A549 (cell line): ENCODE results near the gene KCNQ2. TPM values are rescaled to one million over a fixed set of nuclear protein-coding genes. Genes with fewer than 3 reads are reported as not detected.

Source experiments
- ATAC-seq, 2 experiments: fragments of 200-7000 bp in 1 of 2; fragments of >200 bp in 1 of 2; cut with Nextera tagmentation in 1 of 2; cut with Tn5 transposase in 1 of 2; 3 replicates each; pipeline versions ENCODE4 v1.8.0 to v1.9.1; 2018 to 2020; ENCODE audit warnings: mild to moderate bottlenecking in 1 of 2, moderate library complexity in 1 of 2
- CTCF ChIA-PET: fragments of 300-600 bp; sonication (Branson Sonifier 250); formaldehyde crosslinking; extraction: SDS; loops from one replicate; lab custom pipeline; 2021; ENCODE audit warnings: antibody characterized with exemption, inconsistent platforms; lab: Yijun Ruan, JAX
- POLR2A ChIA-PET: fragments of 350-600 bp; formaldehyde crosslinking; extraction: SDS; loops from one replicate; lab custom pipeline; 2021; ENCODE audit warnings: antibody characterized with exemption, inconsistent platforms; lab: Yijun Ruan, JAX
- DNase-seq, 2 experiments: peaks; one replicate each; pipeline versions ENCODE4 v3.0.0 to v3.0.0-alpha.2; 2011 to 2016; ENCODE audit warnings: low read depth in 1 of 2, low spot score in 1 of 2
- FAIRE-seq: peaks from 2 replicates; lab custom pipeline; 2011; peaks lifted over from hg19 to GRCh38; lab: Jason Lieb, UNC
- H3K27ac ChIP-seq, 2 experiments: fragments of >200 bp; sonication (Bioruptor Twin); formaldehyde crosslinking; 3 replicates each; pipeline ENCODE4 v1.5.1; 2016 to 2017
- H3K4me1 ChIP-seq: fragments of >200 bp; sonication (Bioruptor Twin); formaldehyde crosslinking; 3 replicates; pipeline ENCODE4 v1.6.1; 2016
- H3K4me2 ChIP-seq: fragments of >200 bp; sonication (Bioruptor Twin); formaldehyde crosslinking; 3 replicates; pipeline ENCODE4 v1.6.1; 2016
- H3K4me3 ChIP-seq: fragments of >200 bp; sonication (Bioruptor Twin); formaldehyde crosslinking; 3 replicates; pipeline ENCODE4 v1.5.1; 2016
- H3K9me3 ChIP-seq: fragments of >200 bp; sonication (Bioruptor Twin); formaldehyde crosslinking; 3 replicates; pipeline ENCODE4 v1.6.1; 2016
- BHLHE40 ChIP-seq: IDR thresholded peaks from 2 replicates; pipeline ENCODE4 v1.6.1; 2012; ENCODE audit warnings: low read depth, low read length, inconsistent platforms
- CBX2 ChIP-seq: fragments of 200-600 bp; sonication (generic); IDR thresholded peaks from 2 replicates; pipeline ENCODE4 v1.6.1; 2016; ENCODE audit warnings: low read depth, mild to moderate bottlenecking, borderline replicate concordance
- CHD2 ChIP-seq: fragments of 150-350 bp; IDR thresholded peaks from 2 replicates; pipeline ENCODE4 v1.6.1; 2014; ENCODE audit warnings: low read length; ENCODE audit not compliant: partially characterized antibody
- CHD4 ChIP-seq: fragments of 200-600 bp; sonication (generic); IDR thresholded peaks from 2 replicates; pipeline ENCODE4 v1.6.1; 2016; ENCODE audit warnings: antibody characterized with exemption, mild to moderate bottlenecking, borderline replicate concordance
- CTCF ChIP-seq: fragments of >200 bp; sonication (Bioruptor Twin); formaldehyde crosslinking; IDR thresholded peaks from 3 replicates; pipeline ENCODE4 v1.5.1; 2016
- E2F6 ChIP-seq: IDR thresholded peaks from 2 replicates; pipeline ENCODE4 v1.6.1; 2012; ENCODE audit warnings: low read depth, borderline replicate concordance
- EP300 ChIP-seq, 2 experiments: fragments of >200 bp; sonication (Bioruptor Twin); formaldehyde crosslinking; IDR thresholded peaks; 2 replicates in 1 of 2; 3 replicates in 1 of 2; pipeline ENCODE4 v1.6.1; 2016 to 2017
- ESRRA ChIP-seq: fragments of 150-350 bp; IDR thresholded peaks from 2 replicates; pipeline ENCODE4 v1.6.1; 2014; ENCODE audit warnings: mild to moderate bottlenecking, low read length, borderline replicate concordance
- FOSB ChIP-seq: fragments of 250-450 bp; sonication (Bioruptor Pico); IDR thresholded peaks from 2 replicates; pipeline ENCODE4 v1.5.0; 2020; ENCODE audit warnings: mild to moderate bottlenecking, moderate library complexity
- GATA3 ChIP-seq: IDR thresholded peaks from 2 replicates; pipeline ENCODE4 v1.6.1; 2012; ENCODE audit warnings: borderline replicate concordance
- HDAC2 ChIP-seq: fragments of 200-600 bp; sonication (generic); IDR thresholded peaks from 2 replicates; pipeline ENCODE4 v1.6.1; 2016
- HMGXB4 ChIP-seq: fragments of 250-450 bp; sonication (Bioruptor Pico); IDR thresholded peaks from 2 replicates; pipeline ENCODE4 v1.5.0; 2021; ENCODE audit warnings: mild to moderate bottlenecking, moderate library complexity, borderline replicate concordance
- HOXB13 ChIP-seq: fragments of 250-450 bp; sonication (Bioruptor Pico); IDR thresholded peaks from 2 replicates; pipeline ENCODE4 v1.5.0; 2020; ENCODE audit warnings: low read depth, mild to moderate bottlenecking, moderate library complexity
- HOXB5 ChIP-seq: fragments of 250-450 bp; sonication (Bioruptor Pico); IDR thresholded peaks from 2 replicates; pipeline ENCODE4 v1.5.0; 2020; ENCODE audit warnings: mild to moderate bottlenecking, moderate library complexity
- KDM1A ChIP-seq: fragments of 200-600 bp; sonication (generic); IDR thresholded peaks from 2 replicates; pipeline ENCODE4 v1.6.1; 2016; ENCODE audit warnings: low read depth, mild to moderate bottlenecking
- MYC ChIP-seq: IDR thresholded peaks from 2 replicates; pipeline ENCODE4 v1.6.1; 2012; ENCODE audit warnings: mild to moderate bottlenecking, inconsistent platforms, low read length, improper control_type of control experiment, borderline replicate concordance
- PHF8 ChIP-seq: fragments of 200-600 bp; sonication (generic); IDR thresholded peaks from 2 replicates; pipeline ENCODE4 v1.6.1; 2016; ENCODE audit warnings: low read depth, mild to moderate bottlenecking, antibody characterized with exemption, moderate library complexity, borderline replicate concordance
- POLR2A ChIP-seq: IDR thresholded peaks from 2 replicates; pipeline ENCODE4 v1.6.1; 2012; ENCODE audit warnings: mild to moderate bottlenecking, low read length
- POLR2AphosphoS2 ChIP-seq: conservative IDR thresholded peaks from 2 replicates; pipeline ENCODE4 v1.6.1; 2012; ENCODE audit warnings: low read length, improper control_type of control experiment, inconsistent platforms
- REST ChIP-seq: fragments of 200-600 bp; sonication (generic); IDR thresholded peaks from 2 replicates; pipeline ENCODE4 v1.6.1; 2016; ENCODE audit warnings: antibody characterized with exemption, mild to moderate bottlenecking, moderate library complexity
- SMC3 ChIP-seq: fragments of >200 bp; sonication (Bioruptor Twin); formaldehyde crosslinking; IDR thresholded peaks from 3 replicates; pipeline ENCODE4 v1.6.1; 2018; ENCODE audit warnings: inconsistent platforms
- SREBF2 ChIP-seq: fragments of 450-650 bp; IDR thresholded peaks from 2 replicates; pipeline ENCODE4 v1.6.1; 2014; ENCODE audit warnings: mild to moderate bottlenecking, moderate library complexity
- TP53 ChIP-seq: fragments of 250-450 bp; sonication (Bioruptor Pico); IDR thresholded peaks from 2 replicates; pipeline ENCODE4 v1.5.0; 2021; ENCODE audit warnings: mild to moderate bottlenecking, moderate library complexity
- ZC3H11A ChIP-seq: fragments of 450-650 bp; IDR thresholded peaks from 2 replicates; pipeline ENCODE4 v1.6.1; 2014; ENCODE audit warnings: antibody characterized with exemption, mild to moderate bottlenecking
- ZNF302 ChIP-seq: fragments of 250-450 bp; sonication (Bioruptor Pico); IDR thresholded peaks from 2 replicates; pipeline ENCODE4 v1.9.0; 2021; ENCODE audit warnings: inconsistent platforms, mild to moderate bottlenecking, moderate library complexity
- WGBS: methylation state at CpG from one replicate; pipeline ENCODE4 v1.1.6; 2017; ENCODE audit errors: missing lambda C conversion rate; 5-methylcytosine and 5-hydroxymethylcytosine counted together
- polyA plus RNA-seq, 4 experiments: library from polyadenylated mRNA; depleted of rRNA in 3 of 4; stranded (reverse); fragments of >200 nt; fragmentation: RNase III in 1 of 4; extraction: RNeasy Plus Mini Kit Qiagen cat#74134 plus additional on column Dnase treatment in 1 of 4; gene quantifications; 2 replicates in 3 of 4; 3 replicates in 1 of 4; pipeline ENCODE4 v1.2.3, GENCODE V29; 2011 to 2017

Gene KCNQ2
- polyA plus RNA-seq, 2 of the 4 experiments (the other 2 are of a cell fraction) = 0.14 to 0.36 TPM

GRCh38 chr20:63496596-63497120 lies 24.2 kb upstream of the KCNQ2 start (continued):
- TF ChIP-seq REST (no peak), CHD4 (no peak)

- Histone ChIP-seq H3K4me1 (peaks cover 27% of the 10 kb centered on the region), H3K9me3 (no peaks in the 10 kb centered on the region), H3K4me2 (peak overlapping the region; percentile 100), H3K27ac (peak overlapping the region in 1 of 2 experiments; percentile 55; a peak in 3 of 6 replicates), H3K4me3 (no peak overlapping the region)
- ChIA-PET CTCF (interaction anchor here (0.6 to 3.6 kb wide), 38 partner anchors 9 to 480 kb away, joined by 3 to 75 read pairs (median 5); partner anchors contain the start of genes KCNQ2, PPDPF and PTK6), POLR2A (interaction anchor here (0.9 to 1.6 kb wide), 3 partner anchors 25 to 34 kb away, joined by 3 to 21 read pairs (median 3); partner anchors contain the start of gene PPDPF)
- peak; percentile 58 to 73 for DNase-seq
- no peak for FAIRE-seq
- peak in 1 of 2 experiments; percentile 79; a peak in 3 of 6 replicates for ATAC-seq
- whole genome bisulfite sequencing = 32% methylated on average over 27 of the region's 48 CpGs
- no peak for TF ChIP-seq BHLHE40
- TF ChIP-seq GATA3 = no peak
- no peak for TF ChIP-seq ESRRA
- peak; percentile 36; the same call in 1 of the 2 replicates for TF ChIP-seq E2F6
- TF ChIP-seq ZNF302 = no peak
- TF ChIP-seq CTCF = peak; percentile 90
- no peak for TF ChIP-seq EP300 (IDR thresholded peaks at IDR 0.05)
- TF ChIP-seq CHD2 = no peak
- no peak for TF ChIP-seq CBX2
- TF ChIP-seq POLR2A = no peak
- no peak for TF ChIP-seq CHD4
- no peak for TF ChIP-seq FOSB (CRISPR knock-in tag)
- no peak for TF ChIP-seq KDM1A
- no peak for TF ChIP-seq PHF8
- no peak for TF ChIP-seq HDAC2
- TF ChIP-seq HOXB5 = no peak
- TF ChIP-seq POLR2AphosphoS2 = no peak
- no peak for TF ChIP-seq HOXB13 (CRISPR knock-in tag)
- TF ChIP-seq TP53 (CRISPR knock-in tag) = no peak
- no peak for TF ChIP-seq MYC
- no peak for TF ChIP-seq ZC3H11A
- TF ChIP-seq REST = no peak
- no peak for TF ChIP-seq HMGXB4
- peak; percentile 73 for TF ChIP-seq SMC3
- TF ChIP-seq SREBF2 = no peak
Measured at GRCh38 chr20:63495741-63496595, 23.5 kb upstream of the KCNQ2 start.
